HS-5 (cell line): Measurements from ENCODE around the gene TOMM6.
"Not testable (repeated sequence)": the region's sequence is repeated elsewhere in the genome, so short reads cannot be mapped to it uniquely, and the experiment has no call there.

Experiments
- DNase-seq: peaks from one replicate; pipeline ENCODE4 v3.0.0-alpha.2; 2012; ENCODE audit warnings: low read depth

TOMM6 gene

DNA sequence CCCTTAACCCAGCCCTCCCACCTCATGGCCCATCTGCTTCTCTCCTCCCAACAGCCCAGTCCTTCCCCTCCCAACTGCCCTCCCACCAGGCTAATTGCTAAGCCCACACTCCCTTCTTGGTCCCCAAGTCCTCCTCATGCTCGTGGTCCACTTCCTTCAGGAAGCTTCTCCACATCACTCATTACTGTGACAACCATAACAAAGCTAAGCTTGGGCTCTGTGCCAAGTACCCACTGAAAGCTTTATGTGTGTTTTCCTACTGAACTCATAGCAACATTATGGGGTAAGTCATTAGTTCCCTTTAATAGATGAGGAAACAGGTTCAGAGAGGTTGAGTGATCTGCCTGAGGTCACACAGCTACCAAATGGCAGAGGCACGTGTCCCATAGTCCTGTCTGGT is 24.0 kb upstream of the TOMM6 start:
- no peak for DNase-seq

DNA sequence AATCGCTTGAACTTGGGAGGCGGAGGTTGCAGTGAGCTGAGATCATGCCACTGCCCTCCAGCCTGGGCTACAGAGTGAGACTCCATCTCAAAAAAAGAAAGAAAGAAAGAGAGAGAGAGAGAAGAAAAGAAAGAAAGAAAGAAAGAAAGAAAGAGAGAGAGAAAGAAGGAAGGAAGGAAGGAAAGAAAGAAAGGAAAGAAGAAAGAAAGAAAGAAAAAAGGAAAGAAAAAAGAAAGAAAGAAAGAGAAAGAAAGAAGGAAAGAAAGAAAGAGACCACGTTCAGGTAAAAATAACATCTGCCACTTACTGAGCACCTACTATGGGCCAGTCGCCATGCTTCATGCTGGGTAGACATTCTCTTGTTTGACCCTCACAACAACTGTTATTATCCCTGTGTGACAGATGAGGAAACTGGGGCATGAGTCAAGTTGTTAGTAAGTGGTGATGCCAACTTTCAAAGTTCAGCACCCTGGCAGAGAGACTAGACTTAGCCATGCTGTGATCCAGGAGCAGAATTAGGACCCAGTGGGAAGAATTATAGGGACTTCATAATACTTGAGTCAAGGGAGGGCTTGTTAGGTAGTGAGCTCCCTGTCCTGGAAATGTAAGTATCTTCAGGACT is 21.3 kb upstream of the TOMM6 start:
- DNase-seq, result not testable (repeated sequence)

DNA sequence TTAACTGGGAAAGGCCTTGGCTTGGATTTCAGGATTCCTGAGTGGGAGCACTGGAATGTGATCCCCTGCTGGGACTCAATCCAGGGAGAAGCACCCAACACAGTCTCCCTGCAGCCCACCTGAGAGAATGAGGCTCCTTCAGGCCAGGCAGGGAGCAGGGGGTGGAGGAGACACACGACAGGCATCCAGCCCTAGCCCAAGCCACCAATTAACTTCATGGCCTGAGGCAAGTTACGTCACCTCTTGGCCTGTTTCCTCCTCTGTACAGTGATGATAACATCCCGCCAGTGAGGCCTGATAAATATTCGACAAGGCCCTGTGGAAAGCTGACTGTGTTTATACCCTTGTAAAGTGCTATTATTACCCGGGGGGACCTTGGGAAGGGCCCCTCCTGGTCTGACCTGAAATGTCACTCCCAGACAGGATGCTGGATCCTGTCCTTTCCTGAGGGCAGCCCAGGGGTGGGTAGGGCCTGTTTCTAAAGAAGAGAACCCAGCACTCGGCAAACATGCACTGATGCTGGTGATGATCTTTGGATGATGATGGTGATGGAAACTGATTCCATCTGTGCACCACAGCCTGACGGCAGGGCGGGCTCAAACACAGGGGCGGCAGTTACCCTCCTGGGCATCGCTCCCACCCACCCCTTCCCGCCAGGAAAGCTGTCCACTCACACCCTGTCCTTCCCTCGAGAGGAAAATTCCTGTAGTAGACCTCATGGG is 20.2 kb upstream of the TOMM6 start:
- DNase-seq, result no peak

DNA sequence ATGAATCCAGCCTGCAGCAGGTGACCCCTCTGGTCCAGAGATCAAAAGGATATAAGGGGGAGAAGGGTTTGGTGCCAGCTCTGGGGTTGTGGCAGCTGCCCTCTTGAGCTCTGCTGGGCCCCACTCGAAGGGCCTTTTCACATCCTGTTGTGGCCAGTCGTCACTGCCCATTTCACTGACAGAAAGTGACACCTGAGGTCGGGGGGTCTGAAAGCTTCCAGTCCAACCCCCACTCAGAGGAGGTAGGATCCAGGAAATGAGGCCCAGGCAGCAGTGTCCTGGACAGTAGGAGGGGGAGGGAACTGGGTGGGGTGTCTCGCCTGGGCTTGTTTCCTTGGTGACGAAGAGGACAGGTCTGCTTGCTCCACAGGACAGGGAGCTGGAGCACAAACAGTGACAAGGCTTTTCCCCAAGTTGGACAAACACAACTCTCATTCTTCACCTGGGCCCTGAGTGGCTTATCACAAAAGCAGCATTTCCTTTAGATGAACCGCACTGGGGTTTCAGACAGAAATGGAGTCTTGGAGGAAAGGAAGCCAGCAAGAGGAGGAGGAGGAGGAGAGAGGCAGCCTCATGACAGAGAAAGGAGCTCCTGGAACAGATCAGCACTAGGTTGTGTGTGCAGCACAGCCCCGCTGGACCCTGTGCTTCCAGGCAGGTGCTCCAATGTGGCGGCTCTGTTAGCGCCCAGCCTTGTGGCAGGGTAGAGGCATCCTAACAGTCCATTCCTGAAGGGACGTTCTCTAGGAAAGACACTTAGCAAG is 18.8 kb upstream of the TOMM6 start:
- no peak for DNase-seq

DNA sequence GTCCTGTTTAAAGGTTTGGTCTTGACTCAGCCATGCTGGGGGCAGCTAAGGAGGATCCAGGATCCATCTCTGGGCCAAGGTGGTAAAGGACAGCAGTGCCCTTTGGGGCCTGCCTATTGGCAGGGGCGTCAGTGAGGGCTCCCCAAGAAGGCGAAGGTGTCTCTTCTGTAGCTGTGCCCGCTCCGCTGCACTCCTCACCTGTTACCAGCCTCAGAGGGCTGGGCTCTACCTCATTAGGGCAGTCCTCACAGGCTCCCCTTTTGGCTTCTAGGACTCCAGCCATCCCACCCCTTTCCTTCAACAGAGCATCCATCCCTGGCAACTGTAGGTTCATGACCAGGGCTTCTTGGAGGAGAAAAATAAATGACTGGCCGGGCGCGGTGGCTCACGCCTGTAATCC is 18.1 kb upstream of the TOMM6 start:
- no peak for DNase-seq

DNA sequence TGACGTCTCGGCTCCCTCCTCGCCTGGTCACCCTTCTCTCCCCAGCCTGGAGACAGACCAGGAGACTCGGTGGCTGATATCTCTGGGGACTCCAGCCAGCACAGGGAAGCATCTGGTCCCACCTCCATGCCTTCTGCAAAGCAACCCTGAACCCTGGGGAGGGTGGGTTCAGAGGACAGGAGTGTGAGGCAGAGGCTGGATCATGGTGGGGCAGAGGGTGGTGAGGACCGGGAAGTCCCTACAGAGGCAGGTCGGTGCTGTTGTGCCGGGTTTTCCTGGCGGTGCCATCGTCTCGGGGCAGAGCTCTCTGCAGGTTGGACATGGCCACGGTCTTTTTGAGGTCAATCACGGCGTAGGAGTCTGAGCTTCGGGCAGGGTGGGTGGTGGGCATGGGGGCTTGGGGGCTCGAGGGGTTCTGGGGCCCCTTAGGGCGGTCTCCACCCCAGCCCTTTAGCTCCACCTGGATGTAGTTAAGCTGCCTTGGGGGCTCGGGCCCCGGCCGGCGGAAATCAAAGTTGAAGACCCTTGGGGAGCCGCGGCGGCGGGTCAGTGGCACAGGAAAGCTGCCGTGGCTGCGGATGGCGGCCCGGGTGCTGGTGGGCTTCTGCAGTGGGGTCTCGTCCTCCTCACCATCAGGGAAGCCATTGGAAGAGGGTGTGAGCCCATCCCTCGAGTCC is 17.0 kb upstream of the TOMM6 start:
- no peak for DNase-seq

DNA sequence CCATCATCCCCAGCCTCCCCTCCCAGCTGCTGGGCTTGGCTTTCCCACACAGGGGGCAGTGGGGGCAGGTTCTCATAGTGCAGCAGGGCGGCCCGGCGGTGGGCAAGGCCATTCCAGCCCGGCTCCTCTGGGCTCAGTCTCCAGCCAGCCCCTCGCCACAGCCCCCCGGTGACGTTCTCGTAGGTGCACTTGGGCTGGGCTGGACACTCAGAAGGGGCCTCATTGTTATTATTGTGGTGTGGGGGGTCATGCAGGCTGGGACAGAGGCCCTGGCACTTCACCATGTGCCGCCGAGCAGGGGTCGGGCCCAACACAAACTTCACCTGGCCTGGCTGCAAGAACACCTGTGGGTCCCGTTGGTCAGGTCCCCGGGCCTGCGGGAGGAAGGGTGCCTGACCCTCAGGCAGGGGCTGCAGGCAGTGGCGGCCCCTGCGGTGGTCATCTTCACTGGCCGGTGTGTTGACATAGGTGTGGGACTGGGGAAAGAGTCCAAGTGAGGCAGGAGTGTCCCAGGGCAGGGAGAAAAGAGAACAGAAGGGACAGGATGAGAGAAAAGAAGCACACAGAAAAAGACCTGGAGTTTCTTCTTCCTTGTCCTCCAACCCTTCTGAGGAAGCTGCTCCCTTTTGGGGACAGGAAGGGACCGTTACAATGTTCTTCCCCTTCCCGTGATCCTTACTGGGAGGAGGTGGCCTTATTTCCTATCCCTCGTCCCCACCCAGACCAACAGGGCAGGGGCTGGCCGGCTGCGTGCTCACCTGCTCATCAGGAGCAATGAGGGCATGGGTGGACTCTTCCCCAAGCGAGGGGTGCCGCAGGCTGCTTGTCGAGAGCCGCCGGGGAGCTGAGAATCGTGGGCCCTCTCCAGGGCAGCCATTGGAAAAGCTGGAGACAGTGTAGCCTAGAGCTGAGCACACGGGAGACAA is 16.2 kb upstream of the TOMM6 start:
- DNase-seq, result no peak

DNA sequence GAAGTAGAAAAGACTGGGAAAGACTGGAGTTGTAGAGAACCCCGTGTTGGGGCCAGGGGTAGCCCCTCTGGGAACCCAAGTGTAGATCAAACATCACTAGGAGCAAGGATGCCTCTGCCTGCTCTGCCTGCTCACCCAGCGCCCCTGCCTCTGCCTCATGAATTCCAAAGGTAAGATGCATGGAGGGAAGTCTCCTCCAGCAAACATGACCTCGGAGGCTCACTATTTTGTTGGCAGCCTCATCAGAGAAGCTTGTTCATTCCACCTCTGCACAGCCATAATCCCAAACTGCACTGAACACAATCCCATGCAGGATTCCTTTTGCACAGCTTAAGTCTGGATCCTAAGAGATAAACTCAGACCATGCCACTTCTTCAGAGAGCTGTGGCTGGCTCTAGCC is 12.7 kb upstream of the TOMM6 start:
- DNase-seq, result no peak

DNA sequence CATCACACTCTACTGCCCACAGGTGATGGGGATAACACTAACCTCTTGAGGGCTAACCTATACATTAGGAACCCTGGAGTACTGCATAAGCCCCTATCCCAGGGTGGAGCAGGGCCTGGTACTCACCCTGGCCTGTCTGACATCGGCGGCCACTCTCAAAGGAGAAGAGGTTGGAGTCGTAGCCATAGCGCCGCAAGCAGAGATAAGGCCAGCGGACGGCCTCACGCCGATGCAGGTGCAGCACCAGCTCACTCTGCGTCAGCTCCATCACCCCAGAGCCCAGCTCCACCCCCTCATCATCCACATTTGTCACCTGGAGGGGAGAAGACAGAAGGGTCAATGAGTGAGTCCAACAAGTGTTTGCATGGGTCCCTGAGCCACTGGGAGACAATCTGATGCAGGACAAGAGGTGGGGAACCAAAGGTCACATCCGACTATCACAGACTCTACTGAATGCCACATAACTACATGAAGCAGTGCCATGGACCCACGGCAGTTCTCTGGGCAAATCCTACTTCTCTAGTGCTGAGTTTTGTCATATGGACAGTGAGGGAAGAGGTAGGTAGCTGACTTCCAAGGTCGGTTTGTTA is 12.1 kb upstream of the TOMM6 start:
- no peak for DNase-seq

DNA sequence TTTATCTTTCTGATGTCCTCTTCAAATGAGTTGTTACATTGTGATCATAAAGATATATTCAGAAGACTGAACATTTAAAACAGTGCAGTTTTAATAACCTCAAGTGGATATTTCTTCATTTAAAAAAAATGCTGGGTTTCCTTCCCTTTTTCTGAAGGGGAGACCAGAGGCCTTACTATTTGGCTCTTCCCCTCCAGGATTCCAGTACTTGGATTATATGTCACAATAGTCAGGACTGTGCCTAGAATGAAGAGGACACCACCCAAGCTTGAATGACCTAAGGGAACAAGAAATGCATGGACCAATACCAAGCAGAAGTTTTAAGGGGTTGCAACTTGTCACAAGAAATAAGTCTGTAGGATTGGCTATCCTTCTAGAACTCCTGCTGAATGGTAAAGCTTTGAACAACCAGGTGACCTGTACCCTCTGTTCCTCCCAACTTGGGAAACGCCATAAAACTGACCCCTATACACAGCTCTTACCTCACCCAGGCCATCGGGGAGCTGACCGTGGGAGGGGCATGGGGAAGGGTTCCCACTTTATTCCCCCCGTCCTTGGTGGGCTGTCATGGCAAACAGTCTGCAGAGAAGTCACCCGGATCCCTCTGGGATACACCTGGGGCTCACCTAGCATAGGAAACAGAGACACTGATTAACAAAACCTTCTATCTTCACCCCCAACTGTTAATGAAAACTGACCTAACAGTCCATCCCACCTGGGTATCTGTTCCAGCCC is 9.8 kb upstream of the TOMM6 start:
- DNase-seq, result no peak

DNA sequence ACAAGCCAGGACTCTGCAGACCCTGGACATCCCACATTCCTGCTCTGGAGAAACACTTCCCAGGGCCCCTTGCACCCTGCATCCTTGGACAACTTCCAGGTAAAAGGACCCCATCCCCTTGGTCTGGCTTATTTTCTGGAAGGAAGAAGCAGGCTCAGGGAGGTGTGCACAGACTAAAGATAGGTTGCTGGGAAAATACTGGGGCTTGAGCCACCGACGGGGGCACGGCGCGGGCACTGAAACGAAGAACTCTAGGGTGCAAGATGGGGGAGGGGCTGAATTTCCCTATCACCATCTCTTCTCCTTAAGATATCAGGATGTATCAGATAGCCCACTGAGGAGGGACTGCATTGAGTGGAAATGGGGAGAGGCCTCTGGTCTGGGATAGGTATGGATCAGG is 8.6 kb upstream of the TOMM6 start:
- no peak for DNase-seq

DNA sequence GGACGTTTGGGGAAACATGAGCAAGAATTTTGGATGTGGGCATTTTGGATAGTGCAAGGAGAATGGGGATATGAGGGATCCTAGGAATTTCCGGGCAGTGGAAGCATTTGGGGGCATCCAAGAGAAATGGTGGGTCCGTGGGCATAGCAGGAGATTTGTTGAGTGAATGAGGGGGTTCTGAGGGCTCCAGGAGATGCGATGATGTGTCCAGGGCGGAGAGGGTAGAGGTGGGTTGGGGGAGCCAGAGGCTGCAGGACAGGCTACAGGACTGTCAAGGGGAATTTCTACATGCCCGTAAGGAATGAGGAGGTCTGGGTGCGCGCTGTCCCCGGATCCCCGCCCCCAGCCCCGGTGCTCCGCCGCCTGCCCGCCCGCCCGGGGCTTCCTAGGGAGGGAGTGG is 8.2 kb upstream of the TOMM6 start:
- no peak for DNase-seq

DNA sequence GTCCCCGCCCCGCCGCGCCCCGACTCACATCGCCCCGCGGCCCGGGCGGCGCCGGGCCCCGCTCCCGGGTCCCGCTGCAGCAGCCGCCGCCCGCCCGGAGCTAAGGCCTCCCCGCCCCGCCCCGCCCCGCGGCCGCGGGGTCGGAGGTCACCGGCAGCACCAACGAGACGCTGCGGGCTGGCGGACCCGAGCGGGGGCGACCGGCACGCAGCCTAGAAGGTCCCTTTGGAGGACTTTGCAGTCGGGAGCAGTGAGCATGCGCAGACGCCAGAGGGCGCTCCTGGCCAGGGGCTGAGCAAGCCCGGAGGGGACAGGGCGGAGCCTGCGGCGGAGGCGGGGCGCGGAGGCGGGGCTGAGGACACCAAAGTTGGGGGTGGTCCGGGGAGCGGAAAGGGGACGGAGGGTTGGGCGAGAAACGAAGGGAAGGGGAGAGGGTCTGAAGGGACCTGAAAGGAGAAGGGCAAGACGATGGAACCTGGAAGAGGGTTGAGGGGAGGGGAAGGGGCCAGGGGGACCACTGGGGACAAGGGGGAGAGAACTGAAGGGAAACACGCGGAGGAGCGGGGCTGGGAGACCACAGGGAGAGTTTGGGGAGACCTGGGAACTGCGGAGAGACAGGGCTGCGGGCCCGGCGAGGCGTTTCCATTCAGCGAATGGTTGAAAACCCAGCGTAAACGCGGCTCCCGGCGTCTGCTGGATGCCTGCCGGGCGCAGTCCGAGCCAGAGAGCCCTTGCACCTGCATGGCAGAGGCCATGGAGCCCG is 7.5 kb upstream of the TOMM6 start, which contains the start of gene FRS3:
TSS of gene FRS3 (minus strand) at position 113 of the 763 bp plus-strand sequence. CDS start 2,913 bp downstream, outside the sequence.
- DNase-seq, result peak; percentile 77

DNA sequence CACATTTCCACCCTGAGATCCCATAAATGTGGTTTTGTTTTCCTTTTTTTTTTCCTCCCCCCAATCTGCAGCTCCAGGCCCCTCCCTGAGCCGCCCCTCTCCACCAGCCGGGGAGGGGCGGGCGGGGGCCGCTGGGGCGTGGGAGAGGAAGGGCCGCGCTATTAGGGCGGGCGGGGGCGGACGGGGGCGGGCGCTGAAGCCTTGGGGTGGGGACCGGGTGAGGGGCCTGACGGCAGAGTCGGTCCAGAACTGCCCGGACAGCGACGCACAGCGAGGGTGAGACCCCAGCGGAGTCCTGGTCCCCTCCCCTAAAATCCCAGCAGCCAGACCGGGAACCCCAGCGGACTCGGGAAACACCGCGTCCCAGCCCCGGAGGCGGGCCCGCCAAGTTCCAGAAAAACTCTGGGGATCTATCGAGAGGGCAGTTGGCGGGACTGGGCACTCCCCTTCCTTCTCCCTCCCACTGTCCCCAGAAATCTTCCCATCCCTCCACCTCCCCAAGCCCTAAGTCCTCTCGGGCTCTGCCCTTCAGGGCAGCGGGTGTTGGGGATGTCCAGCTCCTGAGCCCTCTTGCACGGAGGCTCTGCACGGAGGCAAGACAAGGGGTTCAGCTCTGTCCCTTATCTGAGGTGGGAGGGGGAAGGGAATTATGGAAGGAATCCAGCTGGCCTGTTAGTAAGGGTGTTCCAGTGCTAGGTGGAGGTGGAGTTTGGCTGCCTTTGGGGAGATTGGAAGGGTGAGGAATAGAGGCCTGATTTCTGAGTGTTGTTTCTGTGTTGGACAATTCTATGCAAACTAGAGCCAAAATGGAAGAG is 6.7 kb upstream of the TOMM6 start, which contains the start of gene PRICKLE4:
TSS of gene PRICKLE4 (plus strand) at position 232 of the 815 bp plus-strand sequence. CDS start 2,692 bp downstream, outside the sequence.
- no peak for DNase-seq

DNA sequence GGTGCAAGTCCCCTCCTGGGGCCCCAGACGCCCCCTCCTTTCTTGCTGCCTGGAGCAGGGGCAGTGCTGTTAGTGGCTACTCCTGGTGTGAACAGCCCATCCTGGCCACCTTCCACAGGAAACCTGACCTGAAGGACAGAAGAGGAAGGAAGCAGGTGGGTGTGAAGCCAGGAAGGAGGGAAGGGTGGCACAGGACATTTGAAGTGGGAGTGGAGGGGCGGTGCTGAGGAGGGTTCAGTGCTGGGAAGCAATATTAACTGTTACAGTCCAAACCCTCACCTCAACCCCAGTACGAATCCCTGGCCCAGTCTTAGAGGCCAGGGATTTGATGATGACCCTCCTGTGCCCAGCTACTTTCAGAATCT is 6.1 kb upstream of the TOMM6 start:
- DNase-seq, result no peak

DNA sequence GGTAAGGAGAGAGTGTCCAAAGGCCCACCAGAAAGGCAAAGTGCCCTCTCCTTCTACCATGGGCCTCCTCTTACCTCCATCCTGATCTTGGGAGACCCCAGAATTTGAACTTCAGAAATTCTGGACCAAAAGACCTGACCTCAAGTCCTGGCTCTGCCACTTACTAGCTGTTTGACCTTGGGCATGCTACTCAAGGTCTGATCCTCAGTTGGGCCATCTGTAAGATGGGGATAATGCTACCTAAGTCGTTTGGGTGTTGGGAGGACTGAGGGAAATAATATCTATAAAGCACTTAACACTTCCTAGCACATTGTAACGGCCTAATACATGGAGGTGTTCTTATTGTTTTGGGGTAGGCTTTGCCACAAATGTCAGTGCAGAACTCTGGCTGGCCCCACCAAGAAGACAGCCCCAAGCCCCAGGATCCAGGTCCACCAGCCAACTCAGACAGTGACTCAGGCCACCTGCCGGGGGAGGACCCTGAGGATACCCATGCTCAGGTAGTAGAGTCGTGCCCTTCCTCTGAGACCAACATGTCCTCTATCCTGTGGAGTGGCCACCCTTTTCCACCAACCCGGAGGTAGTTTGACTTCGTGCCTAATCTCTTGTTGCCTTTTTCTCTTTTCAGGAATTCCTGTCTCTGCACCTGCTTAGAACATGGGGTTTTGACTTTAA is 4.3 kb upstream of the TOMM6 start:
- DNase-seq, result no peak

DNA sequence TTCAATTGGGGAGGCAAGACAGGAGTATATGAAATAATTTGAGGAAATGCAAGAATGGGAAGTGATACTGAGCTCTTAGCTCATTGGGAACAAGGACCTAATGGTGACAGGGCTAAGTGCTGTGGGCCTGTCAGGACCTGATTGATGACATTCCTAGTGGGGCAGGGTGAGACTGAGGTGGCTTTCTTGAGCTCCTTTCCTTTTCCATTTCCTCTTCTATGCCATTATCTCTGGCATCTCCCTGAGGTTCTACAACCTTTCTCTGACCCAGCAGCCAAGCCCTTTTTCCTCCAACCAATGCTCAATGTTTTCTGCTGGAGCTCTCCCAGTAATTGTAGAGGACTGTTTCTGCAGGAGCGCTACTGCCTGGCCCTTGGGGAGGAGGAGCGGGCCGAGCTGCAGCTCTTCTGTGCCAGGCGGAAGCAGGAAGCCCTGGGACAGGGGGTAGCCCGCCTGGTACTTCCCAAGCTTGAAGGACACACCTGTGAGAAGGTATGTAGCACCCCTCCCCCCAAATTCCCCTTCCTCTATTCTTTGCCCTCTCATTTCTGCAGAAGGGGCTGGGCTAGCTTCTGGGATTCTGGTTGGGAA is 2.8 kb upstream of the TOMM6 start:
- DNase-seq, result no peak

DNA sequence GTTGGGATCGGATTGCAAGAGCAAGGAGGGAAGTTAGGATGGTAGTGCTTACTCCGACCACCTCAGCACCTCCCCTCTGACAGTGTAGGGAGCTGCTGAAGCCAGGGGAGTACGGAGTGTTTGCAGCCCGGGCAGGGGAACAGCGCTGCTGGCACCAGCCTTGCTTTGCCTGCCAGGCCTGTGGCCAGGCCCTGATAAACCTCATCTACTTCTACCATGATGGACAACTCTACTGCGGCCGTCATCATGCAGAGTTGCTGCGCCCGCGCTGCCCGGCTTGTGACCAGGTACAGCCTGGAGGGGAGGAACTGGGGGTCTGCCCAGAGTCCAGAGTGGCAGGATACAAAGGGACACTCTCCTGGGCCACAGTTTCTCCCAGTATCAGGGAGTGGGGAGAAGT is 2.2 kb upstream of the TOMM6 start:
- no peak for DNase-seq
